Activated CD8-positive, alpha-beta T cell treated with anti-CD3 and anti-CD28 coated beads for 36 hours (primary cell): Measurements from ENCODE around the gene MYH10. TPM values are rescaled to one million over a fixed set of nuclear protein-coding genes. Genes with fewer than 3 reads are reported as not detected.

Experiments
- ATAC-seq: fragments of 200-7000 bp; cut with Tn5 transposase; one replicate; pipeline ENCODE4 v1.10.0; 2021; ENCODE audit warnings: mild to moderate bottlenecking, moderate library complexity
- CTCF ChIA-PET: fragments of 350-600 bp; sonication (Branson Sonifier 250); formaldehyde crosslinking; loops from one replicate; lab custom pipeline; 2021; ENCODE audit warnings: antibody characterized with exemption; lab: Charles Lee
- POLR2A ChIA-PET: fragments of 350-600 bp; sonication (Branson Sonifier 250); formaldehyde crosslinking; loops from one replicate; lab custom pipeline; 2021; ENCODE audit warnings: antibody characterized with exemption; lab: Charles Lee
- DNase-seq: peaks from one replicate; pipeline ENCODE4 v3.0.0-alpha.2; 2020
- H3K27ac Mint-ChIP-seq: one replicate; pipeline ENCODE4 v1.8.0; 2021; ENCODE audit warnings: mild to moderate bottlenecking, mixed read lengths
- H3K27me3 Mint-ChIP-seq: one replicate; pipeline ENCODE4 v1.8.0; 2021; ENCODE audit warnings: mixed read lengths
- H3K36me3 Mint-ChIP-seq: one replicate; pipeline ENCODE4 v1.8.0; 2021; ENCODE audit warnings: low read depth, mixed read lengths
- H3K4me1 Mint-ChIP-seq: one replicate; pipeline ENCODE4 v1.8.0; 2021; ENCODE audit warnings: low read depth, mixed read lengths
- H3K4me3 Mint-ChIP-seq: one replicate; pipeline ENCODE4 v1.8.0; 2021; ENCODE audit warnings: mild to moderate bottlenecking, moderate library complexity, mixed read lengths
- H3K9me3 Mint-ChIP-seq: one replicate; pipeline ENCODE4 v1.8.0; 2021; ENCODE audit warnings: mixed read lengths
- intact Hi-C: fragments of 100-400 bp; cut with micrococcal nuclease; formaldehyde crosslinking; loops from one replicate; pipeline ENCODE4 v1.10.0; 2022
- total RNA-seq, 2 experiments: library from RNA; stranded (reverse); gene quantifications; one replicate each; pipeline ENCODE4 v1.2.3, GENCODE V29; 2021
- TF ChIP-seq, protein P1 (sequence below): fragments of 200-600 bp; IDR thresholded peaks from one replicate; pipeline ENCODE4 v1.8.0; 2022; ENCODE audit warnings: antibody characterized with exemption, mild to moderate bottlenecking

MYH10 gene
- total RNA-seq, 2 experiments from 2014 or later, result 19.9 to 23.7 TPM

GRCh38 chr17:8643855-8644506 lies 13.5 kb upstream of the MYH10 start:
- Mint-ChIP-seq H3K27ac (no peak overlapping the region), H3K4me3 (no peak overlapping the region)
- no peak for ATAC-seq

GRCh38 chr17:8639709-8640108 lies 9.2 kb upstream of the MYH10 start:
- POLR2A ChIA-PET, result no interaction called here
- Mint-ChIP-seq H3K4me1 (no peaks in the 10 kb centered on the region), H3K9me3 (no peaks in the 10 kb centered on the region), H3K36me3 (no peaks in the 10 kb centered on the region), H3K27me3 (peaks cover 15% of the 10 kb centered on the region), H3K27ac (no peak overlapping the region), H3K4me3 (no peak overlapping the region)
- CTCF ChIA-PET, result no interaction called here
- no peak for DNase-seq
- TF ChIP-seq, protein P1, sequence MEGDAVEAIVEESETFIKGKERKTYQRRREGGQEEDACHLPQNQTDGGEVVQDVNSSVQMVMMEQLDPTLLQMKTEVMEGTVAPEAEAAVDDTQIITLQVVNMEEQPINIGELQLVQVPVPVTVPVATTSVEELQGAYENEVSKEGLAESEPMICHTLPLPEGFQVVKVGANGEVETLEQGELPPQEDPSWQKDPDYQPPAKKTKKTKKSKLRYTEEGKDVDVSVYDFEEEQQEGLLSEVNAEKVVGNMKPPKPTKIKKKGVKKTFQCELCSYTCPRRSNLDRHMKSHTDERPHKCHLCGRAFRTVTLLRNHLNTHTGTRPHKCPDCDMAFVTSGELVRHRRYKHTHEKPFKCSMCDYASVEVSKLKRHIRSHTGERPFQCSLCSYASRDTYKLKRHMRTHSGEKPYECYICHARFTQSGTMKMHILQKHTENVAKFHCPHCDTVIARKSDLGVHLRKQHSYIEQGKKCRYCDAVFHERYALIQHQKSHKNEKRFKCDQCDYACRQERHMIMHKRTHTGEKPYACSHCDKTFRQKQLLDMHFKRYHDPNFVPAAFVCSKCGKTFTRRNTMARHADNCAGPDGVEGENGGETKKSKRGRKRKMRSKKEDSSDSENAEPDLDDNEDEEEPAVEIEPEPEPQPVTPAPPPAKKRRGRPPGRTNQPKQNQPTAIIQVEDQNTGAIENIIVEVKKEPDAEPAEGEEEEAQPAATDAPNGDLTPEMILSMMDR, result no peak
- intact Hi-C loops, result no loop called here
- no peak for ATAC-seq

More at GRCh38 chr17:8643855-8644506, 13.5 kb upstream of the MYH10 start:
- Mint-ChIP-seq H3K4me1 (no peaks in the 10 kb centered on the region), H3K9me3 (no peaks in the 10 kb centered on the region), H3K36me3 (no peaks in the 10 kb centered on the region), H3K27me3 (peaks cover 15% of the 10 kb centered on the region)
- POLR2A ChIA-PET, result no interaction called here
- CTCF ChIA-PET, result no interaction called here
- TF ChIP-seq, protein P1, result no peak
- DNase-seq, result no peak
- intact Hi-C loops, result no loop called here

- CTCF ChIA-PET, result no interaction called here
- Mint-ChIP-seq H3K4me3 (no peak overlapping the region), H3K27me3 (peaks cover 51% of the 10 kb centered on the region), H3K36me3 (no peaks in the 10 kb centered on the region), H3K9me3 (no peaks in the 10 kb centered on the region), H3K4me1 (peaks cover 13% of the 10 kb centered on the region), H3K27ac (no peak overlapping the region)
- POLR2A ChIA-PET, result no interaction called here
- intact Hi-C loops, result no loop called here
- no peak for ATAC-seq
- TF ChIP-seq, protein P1, result no peak
- DNase-seq, result no peak
Observed at GRCh38 chr17:8632061-8632460, 1.5 kb upstream of the MYH10 start.

DNA sequence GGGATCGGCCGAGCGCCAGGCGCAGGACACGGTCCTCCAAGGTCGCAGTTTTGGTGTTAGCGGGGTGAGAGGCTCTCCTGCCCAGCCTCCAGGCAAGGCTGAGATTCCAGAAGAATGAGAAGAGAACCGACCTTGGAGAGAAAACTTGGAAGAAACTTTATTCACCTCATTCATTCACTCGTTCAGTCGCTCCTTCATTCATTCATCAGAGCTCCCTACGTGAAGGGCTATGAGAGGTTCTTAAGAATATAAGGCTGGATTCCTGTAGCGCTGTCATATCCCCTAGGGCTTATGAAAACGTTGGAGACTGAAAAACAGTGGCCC lies 991 bp upstream of the MYH10 start:
- H3K36me3 Mint-ChIP-seq, result no peaks in the 10 kb centered on the region
- H3K4me1 Mint-ChIP-seq, result peaks cover 13% of the 10 kb centered on the region
- TF ChIP-seq, protein P1, result no peak
- ATAC-seq (no peak), DNase-seq (no peak)
- ChIA-PET POLR2A (no interaction called here), CTCF (interaction anchor here (1.4 kb wide), 1 partner anchor 263 kb away, joined by 3 read pairs; no protein-coding TSS in a partner anchor)
- peaks cover 51% of the 10 kb centered on the region for H3K27me3 Mint-ChIP-seq
- no peak overlapping the region for H3K27ac Mint-ChIP-seq
- intact Hi-C loops, result no loop called here
- peak overlapping the region; percentile 86 for H3K4me3 Mint-ChIP-seq
- H3K9me3 Mint-ChIP-seq, result no peaks in the 10 kb centered on the region

DNA sequence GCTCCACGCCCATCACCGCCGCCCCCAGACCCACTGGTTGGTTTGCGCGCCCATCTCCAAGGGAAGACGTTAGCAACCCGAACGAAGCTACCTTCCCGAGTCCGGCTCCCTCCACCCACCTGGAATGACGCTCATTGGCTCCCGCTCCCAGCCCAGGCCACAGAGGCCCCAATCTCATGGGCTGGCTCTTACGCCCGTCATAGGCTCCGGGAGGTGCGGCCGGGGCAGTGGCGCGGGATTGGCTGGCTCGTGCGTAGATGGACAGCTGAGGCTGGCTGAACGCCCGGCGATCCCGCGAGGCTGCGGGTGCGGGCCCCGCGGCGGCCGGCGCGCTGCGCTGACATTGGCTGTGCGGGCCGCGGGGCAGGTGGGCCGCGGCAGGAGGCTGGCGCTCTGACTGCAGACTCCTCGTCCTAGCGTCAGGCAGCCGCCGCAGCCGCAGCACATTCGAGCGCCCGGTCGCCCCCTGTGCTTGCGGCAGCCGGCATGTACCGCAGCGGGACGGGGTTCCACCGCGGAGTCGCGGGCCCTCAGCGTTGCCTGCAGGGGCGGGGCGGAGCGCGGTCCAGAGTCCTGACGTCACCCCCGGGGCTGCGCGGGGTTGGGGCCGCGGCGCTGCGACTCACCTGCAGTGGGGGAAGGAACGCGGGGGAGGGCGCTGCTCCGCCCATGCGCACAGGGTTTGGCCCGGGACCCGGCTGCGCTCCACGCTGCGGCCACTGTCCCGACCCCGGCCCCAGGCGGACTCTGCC lies 453 bp upstream of the MYH10 start:
- ChIA-PET CTCF (interaction anchor here (0.6 to 1.4 kb wide), 5 partner anchors 56 to 264 kb away, joined by 3 to 4 read pairs (median 3); no protein-coding TSS in a partner anchor), POLR2A (interaction anchor here (1.3 to 1.4 kb wide), 3 partner anchors 8 to 115 kb away, joined by 3 to 4 read pairs (median 3); no protein-coding TSS in a partner anchor)
- peak; percentile 97 for DNase-seq
- intact Hi-C loops, result no loop called here
- peak overlapping the region; percentile 75 for H3K27ac Mint-ChIP-seq
- H3K4me3 Mint-ChIP-seq, result peak overlapping the region; percentile 86
- no peaks in the 10 kb centered on the region for H3K9me3 Mint-ChIP-seq
- H3K36me3 Mint-ChIP-seq, result no peaks in the 10 kb centered on the region
- ATAC-seq, result peak; percentile 97
- TF ChIP-seq, protein P1, result peak; percentile 37
- H3K4me1 Mint-ChIP-seq, result peaks cover 13% of the 10 kb centered on the region
- H3K27me3 Mint-ChIP-seq, result peaks cover 49% of the 10 kb centered on the region
